Measurements from ENCODE around the gene CLIC4.

DNA sequence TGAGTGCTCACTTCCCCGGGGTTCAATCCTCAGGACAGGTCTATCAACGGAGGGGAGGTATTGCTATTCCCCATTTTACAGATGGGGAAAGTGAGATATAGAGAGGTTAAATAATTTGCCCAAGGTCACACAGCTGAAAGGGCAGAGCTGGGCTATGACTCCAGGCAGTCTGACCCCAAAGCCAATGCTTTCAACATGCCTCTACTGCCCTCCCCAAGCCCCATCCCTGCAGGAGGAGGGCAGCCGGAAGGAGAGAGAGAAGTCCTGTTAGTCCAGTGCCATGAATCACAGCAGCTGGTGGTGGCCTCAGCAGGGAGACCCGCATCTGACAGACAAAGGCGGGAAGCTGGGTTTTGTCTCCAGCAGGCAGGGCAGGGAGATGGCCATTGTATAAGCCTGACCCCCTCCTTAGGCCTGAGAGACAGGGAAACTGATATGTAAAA, 20.0 kb upstream of the CLIC4 start:
- no peak for TF ChIP-seq ZNF274 (IDR thresholded peaks at IDR 0.05; ENCODE audit: low read depth, low read length)
- no peak for TF ChIP-seq SUZ12 (IDR thresholded peaks at IDR 0.05; ENCODE audit: extremely low read depth, insufficient read depth, insufficient read length)

All from NT2/D1 (cell line).